A673 (cell line): Measurements from ENCODE around the gene ADAM12. TPM values are rescaled to one million over a fixed set of nuclear protein-coding genes. Genes with fewer than 3 reads are reported as not detected.

Experiments used
- BruUV-seq: library from RNA; stranded (reverse); fragments of 400-500 nt; replicated peaks from 2 replicates; lab custom pipeline; 2021; lab: Mats Ljungman, UMichigan
- CTCF ChIA-PET: fragments of 300-600 bp; sonication (Branson Sonifier 250); formaldehyde crosslinking; loops from one replicate; lab custom pipeline; 2022; ENCODE audit warnings: antibody characterized with exemption; lab: Charles Lee
- POLR2A ChIA-PET: fragments of 300-600 bp; sonication (Branson Sonifier 250); formaldehyde crosslinking; loops from one replicate; lab custom pipeline; 2022; ENCODE audit warnings: antibody characterized with exemption; ENCODE audit not compliant: low non-redundant PET; lab: Charles Lee
- DNase-seq: peaks from one replicate; pipeline ENCODE4 v3.0.0-alpha.2; 2015; ENCODE audit warnings: low spot score
- H3K27ac ChIP-seq: fragments of 200-600 bp; sonication (generic); 2 replicates; pipeline ENCODE4 v1.5.1; 2016; ENCODE audit warnings: mixed run types, low read depth, mild to moderate bottlenecking, mixed read lengths, antibody characterized with exemption, low read length; ENCODE audit not compliant: poor library complexity, severe bottlenecking
- H3K27me3 ChIP-seq: fragments of 200-600 bp; sonication (generic); replicated peaks from 2 replicates; pipeline ENCODE4 v1.6.1; 2017; ENCODE audit warnings: mixed run types, low read depth, mild to moderate bottlenecking, mixed read lengths, antibody characterized with exemption, low read length; ENCODE audit not compliant: insufficient read depth, poor library complexity
- H3K36me3 ChIP-seq: fragments of 200-600 bp; sonication (generic); 2 replicates; pipeline ENCODE4 v1.6.1; 2016; ENCODE audit warnings: mixed run types, mild to moderate bottlenecking, mixed read lengths, antibody characterized with exemption, low read length; ENCODE audit not compliant: insufficient read depth, poor library complexity, severe bottlenecking
- H3K4me1 ChIP-seq: fragments of 200-600 bp; sonication (generic); 2 replicates; pipeline ENCODE4 v1.6.1; 2017; ENCODE audit warnings: mixed run types, mild to moderate bottlenecking, mixed read lengths, antibody characterized with exemption, low read length; ENCODE audit not compliant: insufficient read depth, poor library complexity, severe bottlenecking
- H3K4me3 ChIP-seq: fragments of 200-600 bp; sonication (generic); 2 replicates; pipeline ENCODE4 v1.5.1; 2016; ENCODE audit warnings: low read depth, mixed run types, mild to moderate bottlenecking, mixed read lengths, low read length; ENCODE audit not compliant: poor library complexity, severe bottlenecking
- H3K9me3 ChIP-seq: fragments of 200-600 bp; sonication (generic); 2 replicates; pipeline ENCODE4 v1.6.1; 2016; ENCODE audit warnings: mixed run types, low read depth, mild to moderate bottlenecking, mixed read lengths, antibody characterized with exemption, low read length; ENCODE audit not compliant: poor library complexity, severe bottlenecking
- EZH2 ChIP-seq: fragments of 200-600 bp; sonication (generic); IDR thresholded peaks from 2 replicates; pipeline ENCODE4 v1.6.1; 2017; ENCODE audit warnings: borderline replicate concordance, low read depth, mild to moderate bottlenecking, mixed read lengths, antibody characterized with exemption, low read length; ENCODE audit not compliant: poor library complexity, severe bottlenecking
- intact Hi-C: fragments of 100-400 bp; cut with micrococcal nuclease; formaldehyde crosslinking; loops from one replicate; pipeline ENCODE4 v1.10.0; 2022; ENCODE audit not compliant: unreplicated experiment
- total RNA-seq: library from RNA; stranded (reverse); gene quantifications from 2 replicates; pipeline ENCODE4 v1.2.3, GENCODE V29; 2021
- TF ChIP-seq, protein P1 (sequence below): fragments of 300-800, 200-600 bp; sonication (generic); conservative IDR thresholded peaks from 2 replicates; pipeline ENCODE4 v1.5.1; 2017; ENCODE audit warnings: low read depth, mild to moderate bottlenecking, antibody characterized with exemption, low read length, moderate library complexity, mixed read lengths

Gene ADAM12
- total RNA-seq, 1 experiment from 2014 or later = 0.17 TPM

- POLR2A ChIA-PET = no interaction called here
- Histone ChIP-seq H3K27me3 (no peaks in the 10 kb centered on the region), H3K4me3 (no peak overlapping the region), H3K4me1 (no peaks in the 10 kb centered on the region), H3K9me3 (no peaks in the 10 kb centered on the region), H3K36me3 (no peaks in the 10 kb centered on the region), H3K27ac (no peak overlapping the region)
- no TSS peak for BruUV-seq
- intact Hi-C loops = no loop called here
- CTCF ChIA-PET = no interaction called here
- TF ChIP-seq, protein P1, sequence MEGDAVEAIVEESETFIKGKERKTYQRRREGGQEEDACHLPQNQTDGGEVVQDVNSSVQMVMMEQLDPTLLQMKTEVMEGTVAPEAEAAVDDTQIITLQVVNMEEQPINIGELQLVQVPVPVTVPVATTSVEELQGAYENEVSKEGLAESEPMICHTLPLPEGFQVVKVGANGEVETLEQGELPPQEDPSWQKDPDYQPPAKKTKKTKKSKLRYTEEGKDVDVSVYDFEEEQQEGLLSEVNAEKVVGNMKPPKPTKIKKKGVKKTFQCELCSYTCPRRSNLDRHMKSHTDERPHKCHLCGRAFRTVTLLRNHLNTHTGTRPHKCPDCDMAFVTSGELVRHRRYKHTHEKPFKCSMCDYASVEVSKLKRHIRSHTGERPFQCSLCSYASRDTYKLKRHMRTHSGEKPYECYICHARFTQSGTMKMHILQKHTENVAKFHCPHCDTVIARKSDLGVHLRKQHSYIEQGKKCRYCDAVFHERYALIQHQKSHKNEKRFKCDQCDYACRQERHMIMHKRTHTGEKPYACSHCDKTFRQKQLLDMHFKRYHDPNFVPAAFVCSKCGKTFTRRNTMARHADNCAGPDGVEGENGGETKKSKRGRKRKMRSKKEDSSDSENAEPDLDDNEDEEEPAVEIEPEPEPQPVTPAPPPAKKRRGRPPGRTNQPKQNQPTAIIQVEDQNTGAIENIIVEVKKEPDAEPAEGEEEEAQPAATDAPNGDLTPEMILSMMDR = no peak
- no peak for TF ChIP-seq EZH2
- DNase-seq = no peak
Measured at GRCh38 chr10:126163506-126163905, 224.8 kb downstream of the ADAM12 start.

- no peak for DNase-seq
- TF ChIP-seq, protein P1 = no peak
- TF ChIP-seq EZH2 = no peak
- ChIA-PET CTCF (no interaction called here), POLR2A (no interaction called here)
- no TSS peak for BruUV-seq
- peaks cover 4% of the 10 kb centered on the region for H3K4me1 ChIP-seq
- no peaks in the 10 kb centered on the region for H3K27me3 ChIP-seq
- intact Hi-C loops = no loop called here
- H3K27ac ChIP-seq = no peak overlapping the region
- H3K36me3 ChIP-seq = no peaks in the 10 kb centered on the region
- no peaks in the 10 kb centered on the region for H3K9me3 ChIP-seq
- H3K4me3 ChIP-seq = no peak overlapping the region
Measured at GRCh38 chr10:126161691-126162090, 226.6 kb downstream of the ADAM12 start.

DNA sequence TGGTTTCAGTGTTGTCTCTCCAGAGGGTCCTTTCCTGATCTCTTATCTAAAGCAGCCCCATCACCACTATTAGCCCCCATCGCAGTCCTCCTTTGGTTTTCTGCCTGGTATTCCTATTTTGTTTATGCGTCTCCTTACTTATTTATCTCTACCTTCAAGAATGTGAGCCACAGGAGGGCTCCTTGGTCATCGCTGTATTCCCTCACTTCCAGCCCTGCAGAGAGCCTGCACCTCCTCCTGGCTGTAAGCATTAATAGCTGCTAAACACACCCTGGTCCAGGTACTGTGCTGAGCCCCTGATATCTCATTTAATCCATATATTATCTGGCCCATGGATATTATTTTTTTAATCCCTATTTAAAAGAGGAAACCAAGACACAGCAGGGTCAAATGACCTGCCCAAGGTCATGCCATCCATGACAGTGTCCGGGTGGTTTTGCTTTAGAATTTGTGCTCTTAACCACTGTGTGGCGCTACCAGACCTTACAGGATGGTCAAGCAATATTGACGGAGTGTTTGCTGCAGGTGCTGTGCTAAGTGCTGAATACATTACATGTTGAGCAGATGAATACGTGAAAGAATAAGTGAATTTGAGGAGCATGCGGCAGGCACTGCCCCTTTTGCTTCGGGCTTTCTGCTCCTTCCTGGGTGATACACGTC is 227.2 kb downstream of the ADAM12 start:
- BruUV-seq = no TSS peak
- H3K9me3 ChIP-seq = no peaks in the 10 kb centered on the region
- no peak overlapping the region for H3K4me3 ChIP-seq
- no peaks in the 10 kb centered on the region for H3K36me3 ChIP-seq
- CTCF ChIA-PET = no interaction called here
- H3K27me3 ChIP-seq = no peaks in the 10 kb centered on the region
- no peak for TF ChIP-seq EZH2
- TF ChIP-seq, protein P1 = peak; percentile 43; the same call in 1 of the 2 replicates
- no peak for DNase-seq
- H3K27ac ChIP-seq = no peak overlapping the region
- intact Hi-C loops = no loop called here
- H3K4me1 ChIP-seq = peaks cover 5% of the 10 kb centered on the region
- POLR2A ChIA-PET = no interaction called here
